Activated T-helper 1 cell treated with Interleukin-2 at 50 U/mL for 16 hours (primary cell): Measurements from ENCODE around the gene PIGB.
"Not testable (repeated sequence)": the region's sequence is repeated elsewhere in the genome, so short reads cannot be mapped to it uniquely, and the experiment has no call there.

ENCODE experiments used
- DNase-seq: peaks from one replicate; pipeline ENCODE4 v3.0.0-alpha.2; 2020; ENCODE audit warnings: low read depth

PIGB gene

GRCh38 chr15:55302801-55303200, 16.2 kb upstream of the PIGB start:
- DNase-seq, result not testable (repeated sequence)

DNA sequence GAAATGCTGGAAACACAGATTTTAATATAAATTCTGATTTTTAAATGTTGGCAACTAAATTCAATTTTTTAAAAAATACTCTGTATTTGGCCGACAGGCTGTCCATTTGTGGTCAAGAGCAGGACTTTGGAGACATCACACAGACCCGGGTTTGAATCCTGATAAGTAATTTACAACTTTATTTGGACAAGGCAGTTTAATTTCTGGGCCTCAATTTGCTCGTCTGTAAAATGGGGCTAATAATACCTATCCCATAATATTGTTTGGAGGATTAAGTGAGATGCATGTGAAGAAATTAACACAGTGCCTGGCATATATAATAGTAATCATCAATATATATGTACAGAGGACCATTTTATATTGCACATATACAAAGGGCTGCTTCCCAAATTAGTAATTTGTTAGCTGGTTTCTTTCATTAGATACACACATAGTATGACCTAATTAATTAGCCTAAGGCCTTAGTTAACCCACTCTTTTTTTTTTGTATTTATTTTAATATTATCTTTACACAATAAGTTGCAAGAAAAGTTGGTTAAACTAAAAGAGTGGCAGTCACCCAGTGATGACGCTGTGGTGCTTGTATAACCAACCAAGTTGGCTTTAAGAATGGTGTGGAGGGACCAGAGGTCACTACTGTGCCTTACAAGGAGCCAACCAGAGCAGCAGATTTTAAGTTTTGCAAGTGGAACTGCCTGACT, 665 bp downstream of the PIGB start:
- no peak for DNase-seq

GRCh38 chr15:55320238-55320550, 1.2 kb downstream of the PIGB start:
- DNase-seq, result no peak

GRCh38 chr15:55320963-55321362, 1.9 kb downstream of the PIGB start:
- DNase-seq, result no peak

GRCh38 chr15:55322467-55322866, 3.4 kb downstream of the PIGB start:
- DNase-seq, result no peak

GRCh38 chr15:55327387-55327786, 8.4 kb downstream of the PIGB start:
- DNase-seq, result no peak

DNA sequence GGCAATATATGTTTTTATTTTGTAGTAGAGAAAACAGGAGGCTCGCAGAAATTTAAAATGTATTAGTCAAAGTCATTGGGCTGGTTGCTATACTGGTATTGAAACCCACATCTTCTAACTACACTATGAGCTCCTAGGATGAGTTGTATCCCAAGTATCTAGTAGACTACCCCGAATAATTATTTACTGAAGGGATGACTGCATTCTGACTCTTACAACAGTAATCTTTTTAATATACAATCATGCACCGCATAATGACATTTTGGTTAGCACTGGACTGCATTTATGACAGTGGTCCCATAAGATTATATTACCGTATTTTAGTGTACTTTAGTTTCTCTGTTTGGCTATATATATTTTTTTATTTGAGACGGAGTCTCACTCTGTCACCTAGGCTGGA, 15.3 kb downstream of the PIGB start:
- no peak for DNase-seq

- DNase-seq, result no peak
Observed at GRCh38 chr15:55334997-55335396, 16.0 kb downstream of the PIGB start.

DNA sequence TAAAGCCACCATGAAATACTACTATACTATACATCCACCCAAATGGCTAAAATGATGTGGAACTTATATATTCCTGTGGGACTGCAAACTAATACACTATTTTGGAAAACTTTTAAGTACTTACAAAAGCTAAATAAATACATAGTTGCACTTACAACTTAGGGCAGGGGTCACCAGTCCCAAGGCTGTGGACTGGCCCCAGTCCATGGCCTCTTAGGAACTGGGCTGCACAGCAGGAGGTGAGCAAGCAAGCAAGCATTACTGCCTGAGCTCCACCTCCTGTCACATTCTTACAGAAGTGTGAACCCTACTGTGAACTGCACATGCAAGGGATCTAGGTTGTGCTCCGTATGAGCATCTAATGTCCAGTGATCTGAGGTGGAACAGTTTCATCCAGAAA, 18.1 kb downstream of the PIGB start:
- DNase-seq, result no peak

DNA sequence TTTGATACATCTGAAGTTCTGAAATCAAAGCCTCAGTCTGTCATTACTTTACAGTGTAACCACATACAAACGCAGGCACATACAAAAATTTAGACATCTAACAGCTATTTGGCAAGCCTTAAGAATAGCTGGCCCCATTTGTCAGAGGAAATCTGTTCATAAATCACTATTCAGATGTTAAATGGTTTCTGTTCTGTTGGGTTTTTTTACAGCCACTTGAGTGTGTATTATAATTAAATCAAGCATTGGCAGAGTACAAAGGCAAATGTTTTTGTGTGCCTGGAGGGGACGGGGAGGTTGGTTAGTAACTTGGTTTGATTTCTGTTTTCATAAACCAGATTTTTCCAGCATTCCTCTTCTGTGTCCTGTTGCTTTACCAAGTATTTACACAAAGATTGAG, 24.1 kb downstream of the PIGB start:
- no peak for DNase-seq

DNA sequence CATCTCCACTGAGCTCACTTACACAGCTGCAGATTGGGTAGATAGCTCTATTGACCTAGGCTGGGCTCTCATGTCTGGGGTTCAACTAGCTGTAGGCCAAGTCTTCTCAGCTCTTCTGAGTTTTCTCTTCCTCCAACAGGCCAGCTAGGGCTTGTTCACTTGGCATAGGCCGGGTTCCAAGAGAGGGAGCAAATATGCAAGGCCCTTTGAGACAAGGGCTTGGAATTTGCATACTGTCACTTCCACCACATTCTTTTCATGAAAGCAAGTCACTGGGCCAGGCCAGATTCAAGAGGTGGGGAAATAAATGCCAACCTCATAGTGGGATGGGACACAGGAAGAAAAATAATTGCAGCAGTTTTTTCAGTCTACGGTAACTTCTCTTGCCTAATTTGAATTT, 25.2 kb downstream of the PIGB start:
- no peak for DNase-seq

- no peak for DNase-seq
Observed at GRCh38 chr15:55348281-55348778, 29.3 kb downstream of the PIGB start.

DNA sequence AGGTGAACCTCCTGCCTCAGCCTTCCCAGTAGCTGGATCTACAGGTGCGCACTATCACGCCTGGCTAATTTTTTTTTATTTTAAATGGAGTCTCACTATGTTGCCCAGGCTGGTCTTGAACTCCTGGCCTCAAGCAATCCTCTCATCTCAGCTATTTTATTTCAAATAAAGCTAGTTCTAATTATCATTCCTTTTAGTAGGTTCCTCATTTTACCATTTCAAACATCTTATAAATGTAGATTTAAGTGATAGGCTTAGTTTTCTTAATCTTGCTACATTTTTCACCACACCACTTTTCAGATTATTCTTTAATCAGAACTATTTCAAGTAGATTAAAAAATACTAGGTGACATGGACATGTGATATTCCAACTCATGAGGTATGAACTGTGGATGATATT, 30.3 kb downstream of the PIGB start:
- no peak for DNase-seq

- no peak for DNase-seq
Observed at GRCh38 chr15:55353025-55353424, 34.0 kb downstream of the PIGB start.

DNA sequence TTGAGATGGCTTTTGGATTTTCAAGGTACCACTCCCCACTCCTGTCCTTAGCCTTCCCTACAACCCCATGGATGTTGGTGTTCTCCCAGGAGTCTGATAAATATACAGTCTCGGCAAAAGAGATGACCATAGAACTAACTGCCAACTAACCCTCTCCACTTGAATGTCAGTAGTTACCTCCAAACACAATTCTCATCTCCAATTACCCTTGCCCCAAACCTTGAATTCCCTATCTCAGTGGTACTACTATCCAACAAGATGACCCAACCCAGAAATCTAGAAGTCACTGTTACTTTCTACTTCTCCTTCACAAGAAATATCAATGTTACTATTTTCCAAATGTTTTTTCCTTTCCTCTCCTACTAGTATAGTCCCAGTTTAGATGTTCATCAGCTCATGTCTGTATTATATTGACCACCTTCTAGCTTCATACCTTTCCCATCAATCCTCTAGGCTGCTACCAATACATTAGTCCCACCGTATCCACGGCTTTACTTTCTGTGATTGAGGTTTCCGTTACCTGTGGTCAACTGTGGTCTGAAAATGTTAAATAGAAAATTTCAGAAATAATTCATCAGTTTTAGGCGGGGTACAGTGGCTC, 38.1 kb downstream of the PIGB start:
- DNase-seq, result no peak

- no peak for DNase-seq
Observed at GRCh38 chr15:55357774-55358173, 38.8 kb downstream of the PIGB start.

- no peak for DNase-seq
Observed at GRCh38 chr15:55358471-55358870, 39.4 kb downstream of the PIGB start.

DNA sequence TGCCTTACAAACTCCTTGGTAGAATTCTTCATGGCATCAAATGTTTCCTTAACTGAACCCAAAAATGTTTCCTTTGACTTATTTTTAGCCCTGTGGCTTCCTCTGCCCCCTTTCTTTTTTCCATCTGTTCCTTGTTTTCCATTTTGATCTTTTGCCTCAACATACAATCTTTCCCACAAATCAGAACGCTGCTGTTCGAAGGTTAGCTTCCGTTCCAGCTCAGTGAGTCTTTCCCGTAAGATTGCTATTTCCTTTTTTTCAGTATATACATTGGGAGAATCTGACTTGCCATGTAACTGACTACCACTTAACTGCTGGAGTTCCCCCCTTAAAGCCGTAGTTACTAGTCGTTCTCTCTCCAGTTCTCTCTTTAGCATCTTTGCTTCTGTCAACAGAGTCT, 41.2 kb downstream of the PIGB start:
- DNase-seq, result no peak

DNA sequence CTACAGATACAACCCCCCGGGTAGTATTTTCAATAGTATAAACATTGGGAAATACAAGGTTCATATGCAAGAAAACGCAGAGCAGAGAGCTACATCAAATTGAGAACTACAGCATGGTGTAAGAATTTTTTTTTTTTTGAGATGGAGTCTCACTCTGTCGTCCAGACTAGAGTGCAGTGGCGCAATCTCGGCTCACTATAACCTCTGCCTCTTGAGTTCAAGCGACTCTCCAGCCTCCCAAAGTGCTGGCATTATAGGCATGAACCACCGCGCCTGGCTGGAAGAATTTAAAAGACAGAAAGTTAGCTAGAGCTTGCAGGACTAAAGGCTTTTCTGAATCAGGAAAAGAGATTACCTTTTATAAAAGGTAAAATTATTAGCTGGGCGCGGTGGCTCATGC, 42.0 kb downstream of the PIGB start:
- DNase-seq, result no peak

DNA sequence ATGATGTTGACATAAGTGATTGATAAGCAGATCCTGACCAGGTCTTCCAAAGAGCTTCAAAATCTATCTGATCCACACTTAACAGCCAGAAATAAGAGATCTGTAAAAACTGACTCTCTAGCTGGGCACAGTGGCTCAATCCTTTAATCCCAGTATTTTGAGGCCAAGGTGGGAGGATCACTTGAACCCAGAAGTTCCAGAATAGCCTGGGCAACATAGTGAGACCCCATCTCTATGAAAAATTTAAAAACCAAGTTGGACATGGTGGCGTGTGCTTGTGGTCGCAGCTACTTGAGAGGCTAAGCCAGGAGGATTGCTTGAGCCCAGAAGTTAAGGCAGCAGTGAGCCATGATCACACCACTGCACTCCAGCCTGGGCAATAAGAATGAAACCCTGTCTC, 43.6 kb downstream of the PIGB start:
- no peak for DNase-seq

DNA sequence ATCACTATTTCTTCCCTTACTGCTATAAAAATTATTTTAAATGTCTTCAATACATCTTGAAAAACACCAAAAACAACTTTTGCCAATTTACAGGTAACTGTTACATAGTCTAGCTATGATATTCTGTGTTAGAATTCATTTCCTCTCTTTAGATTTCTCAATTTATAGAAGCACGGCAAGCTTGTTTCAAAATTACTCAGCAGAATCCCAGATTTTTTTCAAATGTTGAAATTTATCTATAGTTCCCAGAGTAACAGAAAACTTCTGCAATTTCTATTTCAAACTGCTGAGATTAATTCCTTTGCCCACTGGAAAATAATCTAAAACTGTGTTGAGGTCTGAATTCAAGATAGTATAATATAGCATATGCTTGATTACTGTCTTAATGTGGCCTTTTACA, 48.0 kb downstream of the PIGB start:
- DNase-seq, result no peak

GRCh38 chr15:55372701-55373440, 53.8 kb downstream of the PIGB start:
- no peak for DNase-seq

DNA sequence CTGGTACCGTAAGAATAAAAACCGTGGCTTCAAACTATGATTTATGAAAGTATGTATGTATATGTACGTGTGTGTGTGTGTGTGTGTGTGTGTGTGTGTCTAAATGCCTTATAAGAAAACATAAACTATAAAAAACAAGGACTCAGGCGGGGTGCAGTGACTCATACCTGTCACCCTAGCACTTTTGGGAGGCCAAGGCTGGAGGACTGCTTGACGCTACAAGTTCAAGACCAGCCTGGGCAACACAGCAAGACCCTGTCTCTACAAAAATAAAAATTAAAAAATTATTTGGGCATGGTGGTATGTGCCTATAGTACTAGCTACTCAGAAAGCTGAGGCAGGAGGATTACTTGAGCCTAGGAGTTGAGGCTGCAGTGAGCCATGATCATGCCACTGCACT, 60.1 kb downstream of the PIGB start:
- DNase-seq, result no peak

DNA sequence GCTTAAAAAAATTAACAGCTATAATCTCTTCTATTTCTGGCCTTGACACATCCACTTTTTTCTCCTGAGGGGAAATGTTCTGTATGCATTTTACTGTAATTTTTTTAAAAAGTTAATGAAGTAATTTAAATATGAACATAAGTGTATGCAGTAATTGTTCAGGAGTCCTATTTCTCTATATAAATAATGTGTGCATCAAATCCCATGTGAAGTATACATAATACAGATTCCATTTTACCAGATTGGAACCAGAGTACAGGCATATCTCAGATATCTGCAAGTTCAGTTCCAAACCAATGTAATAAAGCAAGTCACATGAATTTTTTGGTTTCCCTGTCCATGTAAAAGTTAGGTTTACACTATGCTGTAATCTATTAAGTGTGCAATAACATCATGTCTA, 62.6 kb downstream of the PIGB start:
- DNase-seq, result no peak
